ENCODE data around the gene NEMP1.

NEMP1 gene

DNA sequence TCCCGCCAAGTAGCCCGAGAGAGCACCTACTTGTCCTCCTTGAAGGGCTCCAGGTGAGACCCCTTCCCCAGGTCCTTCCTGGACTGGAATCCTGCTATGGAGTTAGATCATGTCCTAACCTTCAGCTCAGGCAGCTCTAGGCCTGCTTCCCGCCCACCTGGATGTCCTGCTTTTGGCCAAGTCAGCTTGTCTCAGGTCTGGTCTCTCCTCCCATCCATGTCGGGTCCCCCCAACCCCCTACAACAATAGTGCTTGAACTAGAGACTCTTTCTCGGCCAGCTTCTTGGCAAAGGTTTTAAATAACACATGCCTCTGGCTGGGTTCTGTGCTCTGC lies 13.9 kb upstream of the NEMP1 start:
- Histone ChIP-seq H3K27ac (replicated peaks) (no peak overlapping the region), H3K27me3 (ENCODE audit: insufficient read depth, poor library complexity, severe bottlenecking) (no peaks in the 10 kb centered on the region), H3K4me3 (replicated peaks; ENCODE audit: insufficient read depth, low read length) (no peak overlapping the region)
- TF ChIP-seq SPI1 (IDR thresholded peaks at IDR 0.05; ENCODE audit: borderline replicate concordance, low read depth) (no peak), POLR2AphosphoS5 (IDR thresholded peaks at IDR 0.05; ENCODE audit: low read depth) (no peak), GABPA (IDR thresholded peaks at IDR 0.05; ENCODE audit: low read depth) (no peak)
- TF ChIP-seq, protein P1, sequence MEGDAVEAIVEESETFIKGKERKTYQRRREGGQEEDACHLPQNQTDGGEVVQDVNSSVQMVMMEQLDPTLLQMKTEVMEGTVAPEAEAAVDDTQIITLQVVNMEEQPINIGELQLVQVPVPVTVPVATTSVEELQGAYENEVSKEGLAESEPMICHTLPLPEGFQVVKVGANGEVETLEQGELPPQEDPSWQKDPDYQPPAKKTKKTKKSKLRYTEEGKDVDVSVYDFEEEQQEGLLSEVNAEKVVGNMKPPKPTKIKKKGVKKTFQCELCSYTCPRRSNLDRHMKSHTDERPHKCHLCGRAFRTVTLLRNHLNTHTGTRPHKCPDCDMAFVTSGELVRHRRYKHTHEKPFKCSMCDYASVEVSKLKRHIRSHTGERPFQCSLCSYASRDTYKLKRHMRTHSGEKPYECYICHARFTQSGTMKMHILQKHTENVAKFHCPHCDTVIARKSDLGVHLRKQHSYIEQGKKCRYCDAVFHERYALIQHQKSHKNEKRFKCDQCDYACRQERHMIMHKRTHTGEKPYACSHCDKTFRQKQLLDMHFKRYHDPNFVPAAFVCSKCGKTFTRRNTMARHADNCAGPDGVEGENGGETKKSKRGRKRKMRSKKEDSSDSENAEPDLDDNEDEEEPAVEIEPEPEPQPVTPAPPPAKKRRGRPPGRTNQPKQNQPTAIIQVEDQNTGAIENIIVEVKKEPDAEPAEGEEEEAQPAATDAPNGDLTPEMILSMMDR (IDR thresholded peaks at IDR 0.05; ENCODE audit: insufficient read depth, low read length) = no peak
- TF ChIP-seq, protein P2, sequence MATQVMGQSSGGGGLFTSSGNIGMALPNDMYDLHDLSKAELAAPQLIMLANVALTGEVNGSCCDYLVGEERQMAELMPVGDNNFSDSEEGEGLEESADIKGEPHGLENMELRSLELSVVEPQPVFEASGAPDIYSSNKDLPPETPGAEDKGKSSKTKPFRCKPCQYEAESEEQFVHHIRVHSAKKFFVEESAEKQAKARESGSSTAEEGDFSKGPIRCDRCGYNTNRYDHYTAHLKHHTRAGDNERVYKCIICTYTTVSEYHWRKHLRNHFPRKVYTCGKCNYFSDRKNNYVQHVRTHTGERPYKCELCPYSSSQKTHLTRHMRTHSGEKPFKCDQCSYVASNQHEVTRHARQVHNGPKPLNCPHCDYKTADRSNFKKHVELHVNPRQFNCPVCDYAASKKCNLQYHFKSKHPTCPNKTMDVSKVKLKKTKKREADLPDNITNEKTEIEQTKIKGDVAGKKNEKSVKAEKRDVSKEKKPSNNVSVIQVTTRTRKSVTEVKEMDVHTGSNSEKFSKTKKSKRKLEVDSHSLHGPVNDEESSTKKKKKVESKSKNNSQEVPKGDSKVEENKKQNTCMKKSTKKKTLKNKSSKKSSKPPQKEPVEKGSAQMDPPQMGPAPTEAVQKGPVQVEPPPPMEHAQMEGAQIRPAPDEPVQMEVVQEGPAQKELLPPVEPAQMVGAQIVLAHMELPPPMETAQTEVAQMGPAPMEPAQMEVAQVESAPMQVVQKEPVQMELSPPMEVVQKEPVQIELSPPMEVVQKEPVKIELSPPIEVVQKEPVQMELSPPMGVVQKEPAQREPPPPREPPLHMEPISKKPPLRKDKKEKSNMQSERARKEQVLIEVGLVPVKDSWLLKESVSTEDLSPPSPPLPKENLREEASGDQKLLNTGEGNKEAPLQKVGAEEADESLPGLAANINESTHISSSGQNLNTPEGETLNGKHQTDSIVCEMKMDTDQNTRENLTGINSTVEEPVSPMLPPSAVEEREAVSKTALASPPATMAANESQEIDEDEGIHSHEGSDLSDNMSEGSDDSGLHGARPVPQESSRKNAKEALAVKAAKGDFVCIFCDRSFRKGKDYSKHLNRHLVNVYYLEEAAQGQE (IDR thresholded peaks at IDR 0.05; ENCODE audit: insufficient replicate concordance, low read depth) = no peak
- DNase-seq (ENCODE audit: low read depth in 1 of 2, low spot score in 1 of 2) = no peak

DNA sequence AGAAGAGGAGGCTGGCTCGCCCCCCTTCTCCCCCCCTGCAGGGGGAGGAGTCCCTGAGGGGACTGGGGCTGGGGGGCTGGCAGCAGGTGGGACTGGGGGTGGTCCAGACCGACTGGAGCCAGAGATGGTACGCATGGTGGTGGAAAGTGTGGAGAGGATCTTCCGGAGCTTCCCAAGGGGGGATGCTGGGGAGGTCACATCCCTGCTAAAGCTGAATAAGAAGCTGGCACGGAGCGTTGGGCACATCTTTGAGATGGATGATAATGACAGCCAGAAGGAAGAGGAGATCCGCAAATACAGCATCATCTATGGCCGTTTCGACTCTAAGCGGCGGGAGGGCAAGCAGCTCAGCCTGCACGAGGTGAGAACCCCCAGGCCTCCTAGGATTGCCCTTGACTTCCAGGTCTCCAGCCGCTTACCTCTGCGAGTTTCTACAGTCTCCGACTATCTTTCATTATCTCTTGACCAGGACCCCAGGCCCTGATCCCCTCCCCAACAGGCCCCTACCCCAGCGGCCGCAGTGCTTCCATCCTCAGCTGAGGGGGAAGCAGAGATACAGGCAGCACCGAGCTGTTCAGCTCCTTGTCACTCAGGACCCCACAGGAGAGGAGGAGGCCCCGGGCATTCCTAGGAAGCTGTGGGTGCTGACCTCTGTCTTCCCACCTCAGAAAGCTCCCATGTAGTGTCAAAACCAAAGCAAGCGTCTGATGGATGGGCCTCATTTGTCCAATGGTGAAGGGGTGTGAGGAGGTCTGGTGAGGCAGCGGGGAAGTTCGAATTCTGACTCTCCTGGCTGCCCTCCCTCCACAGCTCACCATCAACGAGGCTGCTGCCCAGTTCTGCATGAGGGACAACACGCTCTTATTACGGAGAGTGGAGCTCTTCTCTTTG lies 13.3 kb upstream of the NEMP1 start:
- H3K27me3 ChIP-seq (ENCODE audit: insufficient read depth, poor library complexity, severe bottlenecking) = no peaks in the 10 kb centered on the region
- no peak for DNase-seq (ENCODE audit: low read depth in 1 of 2, low spot score in 1 of 2)
- no peak overlapping the region for H3K27ac ChIP-seq (replicated peaks)
- no peak overlapping the region for H3K4me3 ChIP-seq (replicated peaks; ENCODE audit: insufficient read depth, low read length)
- TF ChIP-seq GABPA (IDR thresholded peaks at IDR 0.05; ENCODE audit: low read depth) (no peak), POLR2AphosphoS5 (IDR thresholded peaks at IDR 0.05; ENCODE audit: low read depth) (no peak), SPI1 (IDR thresholded peaks at IDR 0.05; ENCODE audit: borderline replicate concordance, low read depth) (no peak)
- TF ChIP-seq, protein P1 (IDR thresholded peaks at IDR 0.05; ENCODE audit: insufficient read depth, low read length) = no peak
- TF ChIP-seq, protein P2 (IDR thresholded peaks at IDR 0.05; ENCODE audit: insufficient replicate concordance, low read depth) = no peak

DNA sequence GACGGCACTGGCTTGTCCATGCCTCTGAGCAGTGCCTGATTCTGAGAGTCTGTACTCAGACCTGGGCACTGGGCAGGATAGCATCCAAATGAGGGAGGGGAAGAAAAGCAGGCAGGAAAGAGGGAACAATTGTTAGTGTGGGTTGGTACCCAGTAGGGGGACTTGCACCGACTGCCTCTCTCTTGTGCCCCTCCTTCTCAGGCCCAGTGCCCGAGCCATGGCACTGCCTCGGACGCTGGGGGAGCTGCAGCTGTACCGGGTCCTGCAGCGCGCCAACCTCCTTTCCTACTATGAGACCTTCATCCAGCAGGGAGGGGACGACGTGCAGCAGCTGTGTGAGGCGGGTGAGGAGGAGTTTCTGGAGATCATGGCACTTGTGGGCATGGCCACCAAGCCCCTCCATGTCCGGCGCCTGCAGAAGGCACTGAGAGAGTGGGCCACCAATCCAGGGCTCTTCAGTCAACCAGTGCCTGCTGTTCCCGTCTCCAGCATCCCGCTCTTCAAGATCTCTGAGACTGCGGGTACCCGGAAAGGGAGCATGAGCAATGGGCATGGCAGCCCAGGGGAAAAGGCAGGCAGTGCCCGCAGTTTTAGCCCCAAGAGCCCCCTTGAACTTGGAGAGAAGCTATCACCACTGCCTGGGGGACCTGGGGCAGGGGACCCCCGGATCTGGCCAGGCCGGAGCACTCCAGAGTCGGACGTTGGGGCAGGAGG lies 12.5 kb upstream of the NEMP1 start:
- DNase-seq (ENCODE audit: low read depth in 1 of 2, low spot score in 1 of 2) = no peak
- no peak overlapping the region for H3K4me3 ChIP-seq (replicated peaks; ENCODE audit: insufficient read depth, low read length)
- TF ChIP-seq, protein P1 (IDR thresholded peaks at IDR 0.05; ENCODE audit: insufficient read depth, low read length) = no peak
- TF ChIP-seq SPI1 (IDR thresholded peaks at IDR 0.05; ENCODE audit: borderline replicate concordance, low read depth) = no peak
- no peak for TF ChIP-seq GABPA (IDR thresholded peaks at IDR 0.05; ENCODE audit: low read depth)
- TF ChIP-seq, protein P2 (IDR thresholded peaks at IDR 0.05; ENCODE audit: insufficient replicate concordance, low read depth) = no peak
- no peak for TF ChIP-seq POLR2AphosphoS5 (IDR thresholded peaks at IDR 0.05; ENCODE audit: low read depth)
- H3K27ac ChIP-seq (replicated peaks) = no peak overlapping the region
- no peaks in the 10 kb centered on the region for H3K27me3 ChIP-seq (ENCODE audit: insufficient read depth, poor library complexity, severe bottlenecking)

All from HL-60 (cell line).